NB4 (cell line): ENCODE results near the gene CYP1A1.

Experiments
- DNase-seq: peaks from one replicate; pipeline ENCODE4 v3.0.0; 2010; ENCODE audit warnings: low read depth
- H3K4me3 ChIP-seq: one replicate; pipeline ENCODE4 v1.5.1; 2011; ENCODE audit warnings: mild to moderate bottlenecking, low read depth, low read length, moderate library complexity
- CTCF ChIP-seq: IDR thresholded peaks from one replicate; pipeline ENCODE4 v1.5.1; 2012; ENCODE audit warnings: low read depth, low read length
- MYC ChIP-seq: IDR thresholded peaks from 2 replicates; pipeline ENCODE4 v1.6.1; 2011; ENCODE audit warnings: low read depth, low read length
- POLR2A ChIP-seq: IDR thresholded peaks from 2 replicates; pipeline ENCODE4 v1.6.1; 2011; ENCODE audit warnings: mild to moderate bottlenecking; ENCODE audit not compliant: insufficient read length; ENCODE audit errors: extremely low read depth
- TF ChIP-seq, protein P1 (sequence below): IDR thresholded peaks from 2 replicates; pipeline ENCODE4 v1.6.1; 2011; ENCODE audit warnings: low read depth, low read length

The CYP1A1 gene

GRCh38 chr15:74725225-74725774 lies at the start of gene CYP1A1:
Gene CYP1A1, minus strand, starts transcription at chr15:74725528. Its CDS starts 2,431 bp downstream, at chr15:74723097.
- TF ChIP-seq POLR2A (no peak), CTCF (no peak), MYC (no peak)
- TF ChIP-seq, protein P1, sequence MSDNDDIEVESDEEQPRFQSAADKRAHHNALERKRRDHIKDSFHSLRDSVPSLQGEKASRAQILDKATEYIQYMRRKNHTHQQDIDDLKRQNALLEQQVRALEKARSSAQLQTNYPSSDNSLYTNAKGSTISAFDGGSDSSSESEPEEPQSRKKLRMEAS: no peak
- peak within 1 kb of the TSS; percentile 36 for H3K4me3 ChIP-seq
- peak; percentile 29 for DNase-seq

GRCh38 chr15:74773731-74774252 lies 48.5 kb upstream of the CYP1A1 start:
- DNase-seq: peak; percentile 52
- no peak for TF ChIP-seq CTCF
- no peak for TF ChIP-seq MYC
- TF ChIP-seq POLR2A: no peak
- TF ChIP-seq, protein P1: no peak
- H3K4me3 ChIP-seq: no peak overlapping the region

DNA sequence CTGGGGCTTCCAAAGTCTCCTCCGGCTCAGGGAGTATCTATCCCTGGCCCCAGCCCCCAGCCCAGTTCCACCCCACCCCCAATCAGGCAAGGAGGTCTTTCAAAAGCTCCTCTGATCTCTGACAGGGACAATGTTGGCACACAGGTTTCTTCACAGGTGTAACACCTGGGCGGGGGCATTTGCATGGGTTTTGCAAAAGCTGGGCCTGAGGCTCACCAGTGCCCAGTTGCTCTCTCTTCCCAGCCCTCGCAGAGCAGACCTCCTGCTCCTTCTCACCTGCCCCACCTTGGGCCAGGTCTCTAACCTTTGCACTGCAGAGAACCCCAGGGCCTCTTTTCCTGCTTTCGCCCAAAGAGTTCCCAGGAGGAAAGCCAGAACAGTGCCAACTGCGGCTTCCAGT lies 48.0 kb upstream of the CYP1A1 start:
- TF ChIP-seq CTCF (no peak), MYC (no peak), POLR2A (no peak)
- TF ChIP-seq, protein P1: no peak
- no peak for DNase-seq
- H3K4me3 ChIP-seq: no peak overlapping the region

DNA sequence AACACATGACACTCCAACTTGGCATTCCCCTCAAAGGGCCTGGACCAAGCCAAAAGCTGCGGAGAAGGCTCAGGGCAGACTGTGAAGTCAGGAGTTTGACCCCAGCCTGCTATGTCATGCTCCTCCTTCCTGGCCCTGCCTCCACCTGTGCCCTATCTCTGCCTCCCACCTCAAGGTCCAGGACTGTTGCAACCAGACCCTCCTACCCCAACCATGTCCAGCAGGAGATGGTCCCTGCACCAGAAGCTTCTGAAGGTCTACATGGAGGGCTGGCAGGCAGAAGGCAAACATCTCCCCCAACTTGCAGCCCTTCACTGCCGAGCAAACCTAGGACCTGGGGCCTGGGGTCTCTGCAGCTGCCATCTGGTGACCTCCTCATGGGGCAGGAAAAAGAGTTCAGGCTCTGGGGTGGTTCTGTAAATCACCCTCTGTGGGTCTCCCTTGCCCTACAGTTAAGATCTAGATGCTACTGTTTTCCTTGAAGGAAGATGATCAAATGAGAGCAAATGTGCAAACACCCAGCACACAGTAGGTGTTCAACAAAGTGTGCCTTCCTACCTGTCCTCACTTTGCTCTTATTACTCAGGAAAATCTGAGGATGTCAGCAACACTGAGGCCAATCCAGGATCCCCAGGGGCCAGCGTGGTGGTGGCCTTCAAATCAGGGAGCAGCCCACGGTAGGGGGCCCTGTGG lies 45.0 kb upstream of the CYP1A1 start:
- no peak for DNase-seq
- TF ChIP-seq CTCF: no peak
- TF ChIP-seq POLR2A: no peak
- TF ChIP-seq, protein P1: no peak
- no peak for TF ChIP-seq MYC
- H3K4me3 ChIP-seq: no peak overlapping the region

DNA sequence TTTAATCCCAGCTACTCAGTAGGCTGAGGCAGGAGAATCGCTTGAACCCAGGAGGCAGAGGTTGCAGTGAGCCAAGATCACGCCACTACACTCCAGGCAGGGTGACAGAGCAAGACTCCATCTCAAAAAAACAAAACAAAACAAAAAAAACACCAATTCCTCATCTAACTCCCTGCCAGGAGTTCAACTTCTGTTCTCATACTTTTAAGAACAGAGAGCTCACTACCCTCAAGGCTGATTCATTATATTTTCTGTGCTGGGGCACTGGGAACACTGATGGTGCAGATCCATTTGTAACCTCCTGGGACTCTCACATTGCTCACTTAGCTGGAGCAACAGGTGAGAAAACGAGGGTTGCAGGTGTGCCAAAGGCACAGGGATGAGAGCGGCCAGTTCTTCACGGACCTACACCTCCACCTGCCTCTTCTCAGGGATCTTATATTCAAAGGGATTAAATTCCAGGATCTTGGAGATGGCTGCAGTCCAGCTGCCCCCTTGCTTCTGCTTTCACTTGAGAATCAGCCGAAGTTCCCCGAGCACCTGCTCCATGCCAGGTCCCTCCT lies 44.2 kb upstream of the CYP1A1 start:
- no peak overlapping the region for H3K4me3 ChIP-seq
- TF ChIP-seq MYC (no peak), POLR2A (no peak), CTCF (no peak)
- TF ChIP-seq, protein P1: no peak
- no peak for DNase-seq
